Body of pancreas (tissue), 4 donors: ENCODE results near the gene TXNDC15. TPM values are rescaled to one million over a fixed set of nuclear protein-coding genes. Genes with fewer than 3 reads are reported as not detected.
"Not testable (repeated sequence)": the region's sequence is repeated elsewhere in the genome, so short reads cannot be mapped to it uniquely, and the experiment has no call there.

ENCODE experiments used
- ATAC-seq: fragments of 150-250 bp; one replicate; pipeline ENCODE4 v1.9.1; 2016
- DNase-seq, 4 donors: peaks; one replicate each; pipeline ENCODE4 v3.0.0-alpha.2; 2019
- H3K27ac ChIP-seq, 4 donors: fragments of 200-600 bp; sonication (generic); 1 replicate in 3 of 4; 2 replicates in 1 of 4; pipeline versions ENCODE4 v1.5.1 to v1.6.1; 2016 to 2019; ENCODE audit warnings: mild to moderate bottlenecking in 1 of 4, mixed read lengths in 1 of 4, moderate library complexity in 1 of 4
- H3K27me3 ChIP-seq, 2 donors: fragments of 200-600 bp; sonication (generic); one replicate each; pipeline ENCODE4 v1.6.0; 2016; ENCODE audit warnings: mild to moderate bottlenecking in 1 of 2
- H3K36me3 ChIP-seq, 2 donors: fragments of 200-600 bp; sonication (generic); replicated peaks in 1 of 2; 2 replicates each; pipeline ENCODE4 v1.5.1; 2016; ENCODE audit warnings: low read depth in 2 of 2; ENCODE audit not compliant: insufficient read depth in 1 of 2
- H3K4me1 ChIP-seq: fragments of 200-600 bp; sonication (generic); one replicate; pipeline ENCODE4 v1.6.0; 2016
- H3K4me3 ChIP-seq, 2 donors: fragments of 200-600 bp; sonication (generic); 1 replicate in 1 of 2; 2 replicates in 1 of 2; pipeline ENCODE4 v1.5.1; 2016 to 2019
- H3K9me3 ChIP-seq, 3 donors: fragments of 200-600 bp; sonication (generic); 1 replicate in 2 of 3; 2 replicates in 1 of 3; pipeline ENCODE4 v1.5.1; 2016
- POLR2A ChIP-seq, 3 donors: fragments of 450-650 bp; IDR thresholded peaks; one replicate each; pipeline ENCODE4 v1.6.1; 2016; ENCODE audit warnings: antibody characterized with exemption in 3 of 3, mild to moderate bottlenecking in 2 of 3
- WGBS, 2 donors: methylation state at CpG; one replicate each; pipeline ENCODE4 v1.1.5; 2017; 5-methylcytosine and 5-hydroxymethylcytosine counted together
- intact Hi-C: fragments of 100-400 bp; cut with DNase I; formaldehyde crosslinking; loops from one replicate; pipeline ENCODE4 v1.15.1; 2023
- total RNA-seq, 2 donors: library from RNA; depleted of rRNA; stranded (reverse); fragments of >200 nt; gene quantifications; one replicate each; pipeline ENCODE4 v1.1.0, GENCODE V29; 2016
- TF ChIP-seq, protein P1 (sequence below), 7 experiments: fragments of 450-650 bp in 4 of 7; fragments of 200-600 bp in 3 of 7; sonication (generic) in 3 of 7; IDR thresholded peaks; one replicate each; pipeline ENCODE4 v1.5.1; 2016 to 2019; ENCODE audit warnings: antibody characterized with exemption in 7 of 7

The TXNDC15 gene
- total RNA-seq, 2 donors from 2014 or later: 50.4 to 74.5 TPM

DNA sequence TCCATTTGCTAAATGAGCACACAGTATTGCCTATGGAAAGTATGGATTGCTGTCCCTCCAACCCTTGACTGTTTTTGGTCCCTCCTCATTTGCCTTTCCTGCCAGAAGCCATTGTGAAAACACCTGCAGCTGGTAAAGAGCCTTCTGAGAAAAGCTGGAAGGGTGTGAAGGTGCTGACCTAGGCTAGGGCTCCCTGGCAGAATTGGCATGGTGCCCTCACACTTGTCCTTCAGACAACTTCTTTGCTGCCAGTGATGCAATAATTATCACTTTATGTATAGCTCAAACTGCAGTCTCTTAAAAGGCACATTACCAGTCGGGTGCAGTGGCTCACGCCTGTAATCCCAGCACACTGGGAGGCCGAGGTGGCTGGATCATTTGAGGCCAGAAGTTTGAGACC, 4.2 kb downstream of the TXNDC15 start:
- ATAC-seq (no peak), DNase-seq (peak; percentile 46 to 73 (median 60))
- TF ChIP-seq POLR2A (IDR thresholded peaks at IDR 0.05): no peak
- TF ChIP-seq, protein P1, sequence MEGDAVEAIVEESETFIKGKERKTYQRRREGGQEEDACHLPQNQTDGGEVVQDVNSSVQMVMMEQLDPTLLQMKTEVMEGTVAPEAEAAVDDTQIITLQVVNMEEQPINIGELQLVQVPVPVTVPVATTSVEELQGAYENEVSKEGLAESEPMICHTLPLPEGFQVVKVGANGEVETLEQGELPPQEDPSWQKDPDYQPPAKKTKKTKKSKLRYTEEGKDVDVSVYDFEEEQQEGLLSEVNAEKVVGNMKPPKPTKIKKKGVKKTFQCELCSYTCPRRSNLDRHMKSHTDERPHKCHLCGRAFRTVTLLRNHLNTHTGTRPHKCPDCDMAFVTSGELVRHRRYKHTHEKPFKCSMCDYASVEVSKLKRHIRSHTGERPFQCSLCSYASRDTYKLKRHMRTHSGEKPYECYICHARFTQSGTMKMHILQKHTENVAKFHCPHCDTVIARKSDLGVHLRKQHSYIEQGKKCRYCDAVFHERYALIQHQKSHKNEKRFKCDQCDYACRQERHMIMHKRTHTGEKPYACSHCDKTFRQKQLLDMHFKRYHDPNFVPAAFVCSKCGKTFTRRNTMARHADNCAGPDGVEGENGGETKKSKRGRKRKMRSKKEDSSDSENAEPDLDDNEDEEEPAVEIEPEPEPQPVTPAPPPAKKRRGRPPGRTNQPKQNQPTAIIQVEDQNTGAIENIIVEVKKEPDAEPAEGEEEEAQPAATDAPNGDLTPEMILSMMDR (IDR thresholded peaks at IDR 0.05): no peak
- Histone ChIP-seq H3K27me3 (no peaks in the 10 kb centered on the region), H3K4me1 (peaks cover 32% of the 10 kb centered on the region), H3K27ac (no peak overlapping the region), H3K4me3 (no peak overlapping the region), H3K36me3 (no peaks in the 10 kb centered on the region), H3K9me3 (no peaks in the 10 kb centered on the region)
- intact Hi-C loops: no loop called here
- WGBS, 2 donors: 81 to 92% methylated on average over 3 of the region's 3 CpGs

DNA sequence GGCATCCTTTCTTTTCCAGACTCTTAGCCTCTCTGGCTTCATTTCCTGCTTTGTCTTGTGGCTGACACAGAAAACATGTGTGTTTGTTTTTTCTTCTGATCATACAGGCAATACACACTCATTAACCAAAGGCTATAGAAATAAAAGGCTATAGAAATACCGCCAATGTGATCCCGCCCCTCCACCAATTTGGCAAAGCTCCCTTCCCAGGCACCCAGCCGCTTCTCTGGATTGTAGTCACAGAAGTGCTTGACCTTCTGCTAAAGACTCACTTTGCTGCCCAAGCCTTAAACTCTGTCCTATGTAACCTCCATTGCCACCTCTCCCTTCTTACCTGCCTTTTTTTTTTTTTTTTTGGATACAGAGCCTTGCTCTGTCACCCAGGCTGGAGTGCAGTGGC, 5.3 kb downstream of the TXNDC15 start:
- Histone ChIP-seq H3K27ac (no peak overlapping the region), H3K4me3 (no peak overlapping the region), H3K27me3 (no peaks in the 10 kb centered on the region), H3K9me3 (no peaks in the 10 kb centered on the region), H3K4me1 (peaks cover 26% of the 10 kb centered on the region), H3K36me3 (no peaks in the 10 kb centered on the region)
- intact Hi-C loops: no loop called here
- TF ChIP-seq, protein P1 (IDR thresholded peaks at IDR 0.05): no peak
- TF ChIP-seq POLR2A (IDR thresholded peaks at IDR 0.05): no peak
- ATAC-seq (no peak), DNase-seq (no peak)
- WGBS, 2 donors: 70 to 80% methylated on average over 3 of the region's 3 CpGs

DNA sequence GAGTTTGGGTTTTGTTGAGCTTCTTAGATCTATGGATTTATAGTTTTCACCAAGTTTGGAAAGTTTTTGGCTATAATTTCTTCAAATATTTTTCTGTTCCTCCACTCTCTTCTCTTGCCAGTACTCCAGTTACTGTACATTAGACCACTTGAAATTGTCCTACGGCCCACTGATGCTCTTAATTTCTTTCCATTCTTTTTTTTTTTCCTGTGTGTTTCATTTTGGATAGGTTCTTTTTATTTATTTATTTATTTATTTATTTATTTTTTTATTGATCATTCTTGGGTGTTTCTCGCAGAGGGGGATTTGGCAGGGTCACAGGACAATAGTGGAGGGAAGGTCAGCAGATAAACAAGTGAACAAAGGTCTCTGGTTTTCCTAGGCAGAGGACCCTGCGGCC, 6.8 kb downstream of the TXNDC15 start:
- intact Hi-C loops, H3K27me3 ChIP-seq, H3K27ac ChIP-seq, H3K36me3 ChIP-seq, ATAC-seq, H3K4me3 ChIP-seq, H3K9me3 ChIP-seq, DNase-seq: not testable (repeated sequence)
- WGBS, 2 donors: 42 to 80% methylated on average over 2 of the region's 3 CpGs
- peaks cover 15% of the 10 kb centered on the region for H3K4me1 ChIP-seq

DNA sequence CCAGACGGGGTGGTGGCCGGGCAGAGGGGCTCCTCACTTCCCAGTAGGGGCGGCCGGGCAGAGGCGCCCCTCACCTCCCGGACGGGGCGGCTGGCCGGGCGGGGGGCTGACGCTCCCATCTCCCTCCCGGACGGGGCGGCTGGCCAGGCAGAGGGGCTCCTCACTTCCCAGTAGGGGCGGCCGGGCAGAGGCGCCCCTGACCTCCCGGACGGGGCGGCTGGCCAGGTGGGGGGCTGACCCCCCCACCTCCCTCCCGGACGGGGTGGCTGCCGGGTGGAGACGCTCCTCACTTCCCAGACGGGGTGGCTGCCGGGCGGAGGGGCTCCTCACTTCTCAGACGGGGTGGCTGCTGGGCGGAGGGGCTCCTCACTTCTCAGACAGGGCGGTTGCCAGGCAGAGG, 7.5 kb downstream of the TXNDC15 start:
- DNase-seq, intact Hi-C loops: not testable (repeated sequence)
- WGBS, 2 donors: 81% methylated on average over 4 of the region's 30 CpGs; no CpG with 5 or more reads in 1 of the 2 donors

GRCh38 chr5:134887593-134888159, 13.5 kb downstream of the TXNDC15 start:
- no peaks in the 10 kb centered on the region for H3K4me1 ChIP-seq
- intact Hi-C loops: no loop called here
- no peak overlapping the region for H3K27ac ChIP-seq
- H3K9me3 ChIP-seq: no peaks in the 10 kb centered on the region
- H3K27me3 ChIP-seq: no peaks in the 10 kb centered on the region
- peaks cover 0 to 2% of the 10 kb centered on the region in 2 donors for H3K36me3 ChIP-seq
- no peak for ATAC-seq
- no peak for DNase-seq
- 88 to 89% methylated on average over 14 of the region's 14 CpGs for WGBS, 2 donors
- H3K4me3 ChIP-seq: no peak overlapping the region
- TF ChIP-seq POLR2A (IDR thresholded peaks at IDR 0.05): no peak
- TF ChIP-seq, protein P1 (IDR thresholded peaks at IDR 0.05): no peak

More for the DNA sequence above, 7.5 kb downstream of the TXNDC15 start:
- not testable (repeated sequence) for H3K27me3 ChIP-seq, ATAC-seq, H3K36me3 ChIP-seq, H3K4me1 ChIP-seq, H3K4me3 ChIP-seq, H3K9me3 ChIP-seq, H3K27ac ChIP-seq

- H3K4me1 ChIP-seq: no peaks in the 10 kb centered on the region
- H3K27ac ChIP-seq: no peak overlapping the region
- WGBS, 2 donors: 81 to 86% methylated on average over 8 of the region's 8 CpGs
- H3K9me3 ChIP-seq: no peaks in the 10 kb centered on the region
- ATAC-seq (no peak), DNase-seq (no peak)
- intact Hi-C loops: no loop called here
- H3K4me3 ChIP-seq: no peak overlapping the region
- TF ChIP-seq POLR2A (IDR thresholded peaks at IDR 0.05): no peak
- TF ChIP-seq, protein P1 (IDR thresholded peaks at IDR 0.05): no peak
- no peaks in the 10 kb centered on the region for H3K27me3 ChIP-seq
- H3K36me3 ChIP-seq: peaks cover 0 to 4% of the 10 kb centered on the region in 2 donors
Observed at GRCh38 chr5:134889335-134889734, 15.2 kb downstream of the TXNDC15 start.
